Stimulated activated CD4-positive, alpha-beta T cell treated with anti-CD3 and anti-CD28 coated beads, TNF-alpha, amount 100 ng/mL, for 1 hour (primary cell): ENCODE measurements around the gene SYT11.
A peak's percentile ranks its signal among the peaks of the same experiment; 100 is the strongest.
"Not testable (repeated sequence)": the region's sequence is repeated elsewhere in the genome, so short reads cannot be mapped to it uniquely, and the experiment has no call there.

Experiments used
- DNase-seq, 3 donors: peaks; one replicate each; pipeline ENCODE4 v3.0.0-alpha.2; 2020; ENCODE audit warnings: low read depth in 3 of 3, low spot score in 1 of 3

Gene SYT11, protein sequence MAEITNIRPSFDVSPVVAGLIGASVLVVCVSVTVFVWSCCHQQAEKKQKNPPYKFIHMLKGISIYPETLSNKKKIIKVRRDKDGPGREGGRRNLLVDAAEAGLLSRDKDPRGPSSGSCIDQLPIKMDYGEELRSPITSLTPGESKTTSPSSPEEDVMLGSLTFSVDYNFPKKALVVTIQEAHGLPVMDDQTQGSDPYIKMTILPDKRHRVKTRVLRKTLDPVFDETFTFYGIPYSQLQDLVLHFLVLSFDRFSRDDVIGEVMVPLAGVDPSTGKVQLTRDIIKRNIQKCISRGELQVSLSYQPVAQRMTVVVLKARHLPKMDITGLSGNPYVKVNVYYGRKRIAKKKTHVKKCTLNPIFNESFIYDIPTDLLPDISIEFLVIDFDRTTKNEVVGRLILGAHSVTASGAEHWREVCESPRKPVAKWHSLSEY

DNA sequence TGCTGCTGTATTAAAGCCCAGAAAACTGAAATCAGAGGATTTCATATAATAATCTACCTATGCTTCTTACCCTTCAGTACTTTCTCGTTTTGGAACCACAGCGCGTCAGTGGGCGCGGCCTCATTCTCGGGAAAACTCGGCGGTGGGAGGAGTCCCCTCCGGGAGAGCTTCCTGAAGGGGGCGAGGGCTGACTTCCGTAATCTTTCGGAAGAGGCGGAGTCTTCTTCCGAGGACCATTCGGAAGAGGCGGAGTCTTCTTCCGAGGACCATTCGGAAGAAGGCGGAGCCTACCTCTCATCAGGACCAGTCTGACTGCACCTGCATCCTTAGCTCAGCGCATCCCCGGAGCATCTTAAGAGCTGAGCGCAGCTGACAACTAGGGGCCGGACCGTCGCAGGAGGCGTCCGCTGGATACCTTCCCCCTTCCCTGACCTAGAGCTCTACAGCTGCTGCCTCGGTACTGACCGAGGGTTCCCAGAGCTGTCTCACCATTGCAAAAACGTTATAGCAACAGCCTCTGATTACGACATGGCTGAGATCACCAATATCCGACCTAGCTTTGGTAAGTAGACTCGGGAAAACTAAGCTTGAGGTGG, at the start of gene SYT11:
SYT11 (plus strand) TSS at position 334 of the 596 bp plus-strand sequence; CDS start at position 529, 195 bp downstream.
- peak; percentile 78 to 89 (median 83) for DNase-seq

DNA sequence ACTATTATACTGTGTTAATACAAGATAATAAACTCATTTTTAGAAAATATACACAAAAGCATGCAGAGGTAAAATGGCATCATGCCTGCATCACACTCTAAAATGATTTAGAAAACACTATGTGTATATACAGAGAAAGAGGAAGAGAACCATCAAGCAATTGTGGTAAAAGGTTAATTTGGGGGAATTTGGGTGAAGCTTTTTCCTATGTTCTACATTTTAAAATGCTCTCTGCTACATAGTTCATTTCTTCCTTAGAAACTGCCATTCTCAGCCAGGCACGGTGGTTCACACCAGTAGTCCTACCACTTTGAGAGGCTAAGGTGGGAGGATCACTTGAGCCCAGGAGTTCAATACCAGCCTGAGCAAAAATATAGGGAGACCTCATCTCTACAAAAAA, 46.5 kb upstream of the SYT11 start:
- no peak for DNase-seq

DNA sequence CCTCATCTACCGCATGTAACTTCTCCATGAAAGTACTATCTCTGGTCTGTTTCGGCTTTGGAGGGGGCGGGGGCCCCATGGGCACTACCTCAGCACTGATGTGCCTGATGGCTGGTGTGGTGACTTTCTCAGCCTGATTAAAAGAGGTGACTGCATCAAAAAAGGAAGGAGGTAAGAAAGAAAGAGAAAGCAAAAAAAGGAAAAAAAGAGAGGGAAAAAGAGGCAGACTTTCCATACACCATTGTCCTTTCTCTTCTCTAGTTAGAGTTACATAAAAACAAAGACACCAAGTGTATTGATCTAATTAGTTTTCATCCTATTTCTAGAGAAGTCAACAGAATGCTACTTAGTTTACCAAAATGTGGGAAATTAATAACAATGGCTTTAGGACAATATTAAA, 45.7 kb upstream of the SYT11 start:
- no peak for DNase-seq

DNA sequence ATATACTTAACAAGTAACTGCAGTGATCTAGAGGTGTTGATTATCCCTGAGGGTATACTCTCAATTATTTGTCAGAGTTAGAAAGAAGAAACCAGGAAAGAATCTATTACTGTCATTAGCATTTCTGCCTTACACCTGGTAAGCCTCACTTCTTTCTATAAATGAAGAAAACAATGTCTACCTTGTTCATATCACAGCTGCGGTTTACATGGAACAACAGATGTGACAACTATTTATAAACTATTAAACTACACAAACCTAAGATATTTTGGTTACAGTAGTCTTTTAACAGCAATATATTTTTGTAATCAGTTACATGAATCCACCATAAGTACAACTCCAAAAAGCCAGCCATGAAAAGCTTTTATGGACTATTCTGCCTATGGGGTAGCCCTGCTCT, 43.0 kb upstream of the SYT11 start:
- no peak for DNase-seq

DNA sequence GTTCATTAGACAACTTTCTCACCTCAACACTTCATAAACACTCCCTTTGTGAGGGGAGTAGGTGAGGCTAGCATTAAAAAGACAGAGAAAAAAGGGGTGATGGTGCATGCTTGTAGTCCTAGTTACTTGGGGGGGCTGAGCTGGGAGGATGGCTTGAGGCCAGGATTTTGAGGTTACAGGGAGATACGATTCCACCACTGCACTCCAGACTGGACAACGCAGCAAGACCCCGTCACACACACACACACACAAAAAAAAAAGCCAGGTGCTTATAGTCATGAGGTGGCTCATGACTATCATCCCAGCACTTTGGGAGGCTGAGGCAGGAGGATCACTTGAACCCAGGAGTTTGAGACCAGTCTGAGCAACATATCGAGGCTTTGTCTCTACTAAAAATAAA, 31.9 kb upstream of the SYT11 start:
- no peak for DNase-seq

DNA sequence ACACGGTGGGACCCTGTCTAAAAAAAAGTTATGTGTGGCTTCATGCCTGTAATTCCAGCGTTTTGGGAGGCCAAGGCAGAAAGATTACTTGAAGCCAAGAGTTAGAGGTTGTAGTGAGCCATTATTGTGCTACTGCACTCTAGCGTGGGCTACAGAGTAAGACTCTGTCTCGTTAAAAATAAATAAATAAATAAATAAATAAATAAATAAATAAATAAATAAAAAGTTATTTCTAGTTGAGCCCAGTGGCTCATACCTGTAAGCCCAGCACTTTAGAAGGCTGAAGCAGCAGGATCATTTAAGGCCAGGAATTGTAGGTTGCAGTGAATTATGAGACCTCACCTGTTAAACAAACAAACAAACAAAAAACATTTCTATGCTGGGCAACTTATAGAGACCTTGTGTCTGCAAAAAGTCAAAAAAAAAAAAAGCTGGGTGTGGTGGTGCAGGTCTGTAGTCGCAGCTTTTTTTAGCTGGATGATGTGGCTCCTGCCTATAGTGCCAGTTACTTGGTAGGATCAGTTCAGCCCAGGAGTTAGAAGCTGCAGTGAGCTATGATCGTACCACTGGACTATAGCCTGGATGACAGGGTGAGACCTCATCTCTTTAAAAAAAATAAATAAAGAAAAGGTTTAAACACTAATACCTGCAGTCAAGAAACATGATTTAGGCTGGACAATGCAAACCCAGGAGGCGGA, 27.9 kb upstream of the SYT11 start:
- DNase-seq, result no peak

DNA sequence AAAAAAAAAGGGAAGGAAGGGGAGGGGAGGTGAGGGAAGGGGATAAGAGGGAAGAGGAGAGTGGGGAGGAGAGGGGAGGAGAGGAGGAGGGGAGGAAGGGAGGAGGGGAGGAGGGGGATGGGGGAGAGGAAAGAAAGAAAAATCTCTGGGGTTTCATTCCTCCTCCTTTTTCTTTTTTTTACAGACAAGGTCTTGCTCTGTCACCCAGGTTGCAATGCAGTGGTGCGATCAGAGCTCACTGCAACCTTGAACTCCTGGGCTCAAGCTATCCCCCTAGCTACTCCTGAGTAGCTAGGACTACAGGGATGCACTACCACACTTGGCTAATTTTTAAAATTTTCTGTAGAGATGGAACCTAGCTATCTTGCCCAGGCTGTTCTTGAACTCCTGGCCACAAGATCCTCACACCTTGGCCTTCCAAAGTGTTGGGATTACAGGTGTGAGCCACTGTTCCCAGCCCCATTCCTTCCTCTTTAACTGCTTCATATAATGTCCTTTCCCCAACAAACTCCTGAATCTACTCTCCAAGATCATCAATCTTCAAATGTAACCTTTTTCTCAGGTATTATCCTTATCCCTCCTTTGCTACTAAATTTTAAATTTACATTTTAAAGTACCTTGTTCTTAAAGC, 25.6 kb upstream of the SYT11 start:
- no peak for DNase-seq

DNA sequence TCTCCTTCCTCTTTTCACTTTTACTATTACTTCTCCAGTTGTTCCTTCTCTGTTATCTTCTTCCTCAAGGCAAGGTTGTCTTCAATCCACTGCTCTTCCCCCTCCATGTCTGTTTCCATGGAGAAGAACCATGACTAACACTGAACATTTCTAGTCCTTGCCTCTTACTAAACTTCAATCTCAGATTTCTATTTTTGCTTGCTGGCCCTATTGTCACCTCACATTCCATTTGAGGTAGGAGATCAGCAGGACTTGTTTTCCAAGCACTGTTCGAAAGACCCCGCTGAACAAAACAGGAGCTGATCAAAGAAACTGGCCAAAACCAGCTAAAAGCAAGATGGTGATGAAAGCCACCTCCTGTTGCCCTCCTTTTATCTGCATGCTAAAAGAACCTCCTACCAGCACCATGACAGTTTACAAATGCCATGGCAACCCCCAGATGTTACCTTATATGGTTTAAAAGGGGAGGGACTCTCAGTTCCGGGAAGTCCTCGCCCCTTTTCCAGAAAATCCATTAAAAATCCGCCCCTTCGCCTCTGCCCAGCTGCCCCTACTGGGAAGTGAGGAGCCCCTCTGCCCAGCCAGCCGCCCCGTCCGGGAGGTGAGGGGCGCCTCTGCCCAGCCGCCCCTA, 25.0 kb upstream of the SYT11 start:
- DNase-seq, result no peak

DNA sequence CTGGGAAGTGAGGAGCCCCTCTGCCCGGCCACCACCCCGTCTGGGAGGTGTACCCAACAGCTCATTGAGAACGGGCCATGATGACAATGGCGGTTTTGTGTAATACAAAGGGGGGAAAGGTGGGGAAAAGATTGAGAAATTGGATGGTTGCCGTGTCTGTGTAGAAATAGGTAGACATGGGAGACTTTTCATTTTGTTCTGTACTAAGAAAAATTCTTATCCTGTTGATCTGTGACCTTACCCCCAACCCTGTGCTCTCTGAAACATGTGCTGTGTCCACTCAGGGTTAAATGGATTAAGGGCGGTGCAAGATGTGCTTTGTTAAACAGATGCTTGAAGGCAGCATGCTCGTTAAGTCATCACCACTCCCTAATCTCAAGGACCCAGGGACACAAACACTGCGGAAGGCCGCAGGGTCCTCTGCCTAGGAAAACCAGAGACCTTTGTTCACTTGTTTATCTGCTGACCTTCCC, 24.4 kb upstream of the SYT11 start:
- not testable (repeated sequence) for DNase-seq

DNA sequence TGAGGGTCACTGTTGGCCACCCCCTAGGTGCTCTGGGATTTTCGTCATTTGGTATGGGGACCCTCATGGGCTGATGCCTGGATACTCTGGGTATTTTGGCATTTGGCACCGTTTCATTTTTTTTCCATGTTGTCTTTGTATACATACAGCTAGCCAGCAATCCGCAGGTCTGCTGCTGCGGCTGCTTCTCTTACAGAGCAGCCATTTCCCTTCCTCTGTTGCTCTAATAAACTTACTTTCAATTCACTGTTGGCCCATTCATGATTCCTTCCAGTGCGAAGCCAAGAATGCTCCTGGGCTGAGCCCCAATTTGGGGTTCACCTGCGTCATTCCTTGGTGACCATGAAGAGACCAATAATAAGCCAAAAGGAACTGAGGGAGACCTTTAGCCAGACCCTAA, 23.8 kb upstream of the SYT11 start:
- DNase-seq, result no peak

DNA sequence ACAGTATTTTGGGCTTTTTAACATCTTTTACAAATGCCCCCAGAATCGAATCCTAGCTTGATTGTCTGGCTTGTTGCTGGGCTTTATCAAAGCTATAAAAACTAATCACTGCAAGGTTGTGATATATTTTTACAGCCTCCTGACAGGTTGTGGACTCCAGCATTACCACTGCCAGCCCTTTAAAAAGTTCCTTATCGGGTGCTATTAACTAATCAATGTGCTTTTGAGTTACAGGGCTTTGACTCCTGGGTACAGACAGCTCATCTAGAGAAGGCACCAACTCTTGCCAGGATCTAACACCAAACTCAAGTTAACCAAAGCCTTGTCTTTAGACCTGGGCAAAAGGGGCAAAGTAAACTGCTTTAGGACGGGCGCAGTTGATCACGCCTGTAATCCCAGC, 19.0 kb upstream of the SYT11 start:
- DNase-seq, result no peak

DNA sequence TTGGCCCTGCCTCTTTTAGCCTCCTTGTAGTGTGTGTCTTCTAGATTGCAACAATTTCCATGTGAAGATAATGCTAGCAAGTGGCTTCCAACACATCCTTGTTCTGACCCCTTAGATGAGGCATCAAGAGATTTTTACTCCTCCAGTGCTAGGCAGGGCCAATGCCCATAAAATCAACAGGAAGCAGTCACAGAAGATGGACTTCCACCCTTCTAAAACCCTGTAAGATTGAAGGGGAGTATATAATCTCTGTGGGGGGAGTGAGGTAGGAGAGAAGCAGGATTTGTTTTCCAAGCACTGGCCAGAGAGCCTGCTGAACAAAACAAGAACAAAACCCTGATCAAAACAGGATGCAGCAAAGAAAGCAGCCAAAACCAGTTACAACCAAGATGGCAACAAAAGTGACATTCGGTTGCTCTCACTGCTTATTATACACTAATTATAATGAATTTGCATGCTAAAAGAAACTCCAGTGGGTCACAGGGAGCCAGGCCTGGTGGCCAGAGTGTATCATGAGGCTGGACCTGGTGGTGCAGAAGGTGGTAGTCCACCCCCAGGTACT, 14.4 kb upstream of the SYT11 start:
- no peak for DNase-seq

DNA sequence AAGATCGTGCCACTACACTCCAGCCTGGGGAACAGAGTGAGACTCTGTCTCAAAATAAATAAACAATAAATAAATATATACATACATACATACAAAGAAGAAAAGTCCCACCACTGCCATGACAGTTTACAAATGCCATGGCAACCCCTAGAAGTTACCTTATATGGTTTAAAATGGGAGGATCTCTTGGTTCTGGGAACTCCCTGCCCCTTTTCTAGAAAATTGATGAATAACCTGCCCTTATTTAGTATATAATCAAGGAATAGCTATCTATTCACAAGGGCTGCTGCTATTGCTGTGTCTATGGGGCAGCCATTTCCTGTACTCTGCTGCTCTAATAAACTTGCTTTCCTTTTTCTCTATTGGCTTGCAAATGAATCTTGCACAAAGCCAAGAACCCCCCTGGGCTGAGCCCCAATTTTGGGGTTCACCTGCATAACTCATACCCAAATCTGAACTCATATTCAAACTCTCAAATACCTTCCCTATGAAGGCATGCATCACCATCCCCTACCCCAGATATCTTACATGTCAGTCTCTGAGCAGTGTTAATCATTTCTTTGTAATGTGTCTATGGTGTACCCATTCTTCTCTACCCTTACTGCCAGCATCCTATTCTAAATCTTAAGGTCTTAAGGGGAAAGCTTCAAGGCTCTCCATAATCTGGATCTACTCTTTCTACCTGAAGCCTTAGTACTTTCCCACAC, 11.4 kb upstream of the SYT11 start:
- DNase-seq, result no peak

DNA sequence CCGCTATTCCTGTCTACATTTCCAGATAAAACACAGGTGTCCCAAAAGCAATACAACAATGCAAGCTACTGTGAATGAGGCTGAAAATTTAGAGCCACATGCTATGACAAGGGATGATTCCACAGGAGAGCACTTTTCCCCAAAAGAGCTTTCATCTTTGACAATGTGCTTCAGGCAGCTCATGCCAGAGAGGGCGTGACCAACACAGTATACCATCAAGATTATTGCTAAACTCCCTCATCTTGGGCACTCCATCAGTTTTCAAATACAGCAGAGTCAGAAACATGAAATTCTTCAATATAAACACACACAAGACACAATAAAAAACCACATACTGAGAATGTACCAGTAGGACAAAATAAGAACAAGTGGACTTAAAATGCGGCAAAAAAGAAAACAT, 9.0 kb upstream of the SYT11 start:
- DNase-seq, result no peak

DNA sequence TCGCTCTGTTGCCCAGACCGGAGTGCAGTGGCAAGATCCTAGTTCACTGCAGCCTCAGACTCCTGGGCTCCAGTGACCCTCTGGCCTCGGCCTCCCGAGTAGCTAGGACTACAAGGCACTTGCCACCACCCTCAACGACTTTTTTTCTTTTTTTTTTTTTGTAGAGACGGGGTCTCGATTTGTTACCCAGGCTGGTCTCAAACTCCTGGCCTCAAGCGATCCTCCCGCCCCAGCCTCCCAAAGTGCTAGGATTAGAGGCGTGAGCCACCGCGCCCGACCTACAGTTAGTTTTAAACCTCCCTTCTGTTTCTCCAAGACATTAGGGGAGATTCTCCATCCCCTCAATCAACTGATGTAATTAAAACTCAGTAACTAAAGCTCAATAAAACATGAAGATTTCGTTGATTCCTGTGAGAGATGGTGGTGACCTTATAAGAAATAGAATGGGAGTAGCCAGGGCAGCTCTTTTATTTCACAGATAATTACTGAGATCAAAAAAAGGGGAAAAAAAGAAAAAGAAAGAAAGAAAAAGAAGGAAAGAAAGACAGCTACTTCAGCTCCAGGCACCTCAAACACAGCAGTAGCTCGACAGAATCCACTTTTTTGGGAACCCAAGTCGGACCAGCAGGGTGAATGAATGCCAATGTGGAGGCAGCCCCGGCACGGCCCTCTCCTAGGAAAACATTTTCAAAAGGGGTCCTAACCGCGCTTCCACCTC, 3.0 kb upstream of the SYT11 start:
- peak in 1 of 3 donors; percentile 3 for DNase-seq

DNA sequence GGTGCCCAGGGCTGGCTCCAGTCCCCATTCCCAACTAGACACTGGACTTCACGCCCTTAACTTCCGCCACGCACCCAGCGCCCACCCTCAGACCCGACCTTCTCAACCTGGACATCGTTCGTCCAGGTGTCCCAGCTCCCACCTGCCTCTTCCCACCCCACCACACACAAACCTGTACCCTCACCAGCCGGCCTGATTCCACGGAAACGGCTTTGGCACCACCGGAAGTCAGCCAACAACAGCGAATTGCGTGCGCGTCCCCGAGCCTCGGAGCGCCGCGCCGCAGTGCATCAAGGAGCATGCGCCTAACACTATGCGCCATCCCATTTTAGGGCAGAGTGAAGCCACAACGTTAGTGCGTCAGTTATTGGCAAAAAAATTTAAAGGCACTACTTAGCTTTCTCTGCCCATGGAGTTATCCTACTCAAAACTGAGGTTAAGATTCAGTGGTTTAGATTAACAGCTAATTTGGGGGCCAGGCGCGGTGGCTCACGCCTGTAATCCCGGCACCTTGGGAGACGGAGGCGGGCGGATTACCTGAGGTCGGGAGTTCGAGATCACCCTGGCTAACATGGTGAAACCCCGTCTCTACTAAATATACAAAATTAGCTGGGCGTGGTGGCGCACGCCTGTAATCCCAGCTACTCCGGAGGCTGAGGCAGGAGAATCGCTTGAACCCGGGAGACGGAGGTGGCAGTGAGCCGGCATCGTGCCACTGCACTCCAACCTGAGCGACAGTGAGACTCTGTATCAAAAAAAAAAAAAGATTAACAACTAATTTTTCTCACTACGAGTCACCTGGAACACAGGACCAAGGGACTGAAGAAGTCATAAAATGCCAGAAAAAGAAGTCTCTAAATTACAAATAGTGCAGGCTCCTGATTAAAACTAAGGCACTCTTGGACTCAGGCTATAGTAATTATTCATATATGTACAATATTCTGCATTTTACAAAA, 2.1 kb upstream of the SYT11 start, which contains the start of gene GON4L:
GON4L (minus strand) TSS at position 240 of the 956 bp plus-strand sequence. CDS start 3,434 bp downstream, outside the sequence.
- DNase-seq, result peak; percentile 70 to 78 (median 71)

DNA sequence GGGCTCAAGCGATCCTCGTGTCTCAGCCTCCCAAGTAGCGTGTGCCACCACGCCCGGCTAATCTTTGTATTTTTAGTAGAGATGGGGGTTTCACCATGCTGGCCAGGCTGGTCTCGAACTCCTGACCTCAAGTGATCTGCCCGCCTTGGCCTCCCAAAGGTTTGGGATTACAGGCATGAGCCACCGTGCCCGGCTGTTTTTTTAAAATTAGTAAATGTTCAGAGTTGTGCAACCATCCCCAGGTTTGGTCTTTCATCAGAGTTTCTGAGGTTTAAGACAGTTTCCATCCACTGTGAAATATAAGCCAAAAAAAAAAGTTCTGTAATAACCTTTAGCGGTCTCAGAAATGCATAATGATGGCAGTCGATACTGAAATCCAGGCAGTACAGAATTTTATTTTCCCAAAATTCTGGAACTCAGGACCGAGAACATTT, 550 bp upstream of the SYT11 start:
- DNase-seq, result no peak
